Psoas muscle (tissue), 8 donors: ENCODE results near the gene POLR2H. TPM values are rescaled to one million over a fixed set of nuclear protein-coding genes. Genes with fewer than 3 reads are reported as not detected.

Experiments used
- ATAC-seq, 4 donors: fragments of 200-7000 bp; cut with Tn5 transposase; one replicate each; pipeline ENCODE4 v1.9.1; 2020; ENCODE audit warnings: moderate library complexity in 3 of 4, mild to moderate bottlenecking in 2 of 4
- DNase-seq, 2 donors: peaks; one replicate each; pipeline ENCODE4 v3.0.0-alpha.2; 2020
- H3K27ac ChIP-seq: fragments of 200-600 bp; one replicate; pipeline ENCODE4 v1.8.0; 2022
- H3K27me3 ChIP-seq, 3 donors: fragments of 200-600 bp in 1 of 3; one replicate each; pipeline versions ENCODE4 v1.6.1 to v1.8.0; 2013 to 2022; ENCODE audit warnings: low read length in 2 of 3, mild to moderate bottlenecking in 2 of 3, moderate library complexity in 1 of 3; ENCODE audit not compliant: insufficient read depth in 3 of 3
- H3K36me3 ChIP-seq, 2 donors: fragments of 200-600 bp in 1 of 2; one replicate each; pipeline versions ENCODE4 v1.6.1 to v1.8.0; 2013 to 2022; ENCODE audit warnings: low read depth in 1 of 2, mild to moderate bottlenecking in 1 of 2, moderate library complexity in 1 of 2; ENCODE audit not compliant: insufficient read depth in 1 of 2
- H3K4me1 ChIP-seq: fragments of 200-600 bp; one replicate; pipeline ENCODE4 v1.8.0; 2022
- H3K4me3 ChIP-seq: fragments of 200-600 bp; one replicate; pipeline ENCODE4 v1.8.0; 2022; ENCODE audit warnings: mild to moderate bottlenecking
- H3K9me3 ChIP-seq: fragments of 200-600 bp; one replicate; pipeline ENCODE4 v1.8.0; 2022
- WGBS, 3 donors: extraction: QIAGEN DNeasy Blood & Tissue Kit; methylation state at CpG; one replicate each; pipeline versions ENCODE4 v1.1.6 to v1.1.7; 2013; 5-methylcytosine and 5-hydroxymethylcytosine counted together
- intact Hi-C, 2 donors: fragments of 100-400 bp; cut with DNase I; formaldehyde crosslinking; loops; one replicate each; pipeline versions ENCODE4 v1.11.0 to v1.14.2; 2022
- polyA plus RNA-seq, 3 donors: library from polyadenylated mRNA; stranded (reverse); fragments of 200-250 nt; gene quantifications; one replicate each; pipeline ENCODE4 v1.2.3, GENCODE V29; 2013
- total RNA-seq, 4 donors: library from RNA; stranded (reverse); fragmentation: NEBNext Ultra II Directional in 2 of 4; extraction: Animal tissue kit (Norgen Biotek cat#: 25700) in 2 of 4; gene quantifications; one replicate each; pipeline versions ENCODE4 v1.2.1 to v1.2.4, GENCODE V29; 2021 to 2023
- TF ChIP-seq, protein P1 (sequence below): fragments of 200-600 bp; IDR thresholded peaks from one replicate; pipeline ENCODE4 v1.8.0; 2022; ENCODE audit warnings: antibody characterized with exemption
- donor health status: healthy with polysubstance abuse.
- donor health status: DM: no; HTN: no; CAD: no; lungs with moderate emphysema.
- donor health status: Bipolar disorder and iron deficiency.
- donor health status: healthy.
- donor health status: DM: yes; HTN: yes; CAD: no.
- donor health status: DM: no; HTN: no; CAD: no.
- donor health status: DM: no; HTN: no; CAD: no.
- donor health status: DM: yes; HTN: yes; CAD: no.

Gene POLR2H
- total and polyA plus RNA-seq, 7 donors: 21.2 to 117 (median 33.2) TPM

DNA sequence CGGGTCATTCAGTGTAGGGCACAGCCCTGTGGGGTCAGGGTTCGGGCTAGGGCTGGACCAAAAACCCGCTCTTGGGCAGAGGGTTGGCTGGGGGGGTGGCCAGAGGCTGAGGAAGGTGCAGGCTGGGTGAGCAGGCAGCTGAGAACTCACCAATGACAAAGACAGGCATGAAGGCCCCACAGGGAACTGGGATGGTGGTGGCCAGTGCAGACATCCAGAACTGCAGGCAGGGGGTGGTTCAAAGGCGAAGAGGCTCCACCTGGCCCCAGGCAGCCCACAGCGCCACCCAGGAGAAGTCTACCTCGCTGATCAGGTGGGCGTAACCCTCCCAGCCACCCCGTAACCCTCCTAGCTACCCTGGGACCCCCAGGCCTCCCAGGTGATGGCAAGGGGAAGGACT lies 6.8 kb upstream of the POLR2H start:
- peak in 1 of 4 donors; percentile 8 for ATAC-seq
- TF ChIP-seq, protein P1, sequence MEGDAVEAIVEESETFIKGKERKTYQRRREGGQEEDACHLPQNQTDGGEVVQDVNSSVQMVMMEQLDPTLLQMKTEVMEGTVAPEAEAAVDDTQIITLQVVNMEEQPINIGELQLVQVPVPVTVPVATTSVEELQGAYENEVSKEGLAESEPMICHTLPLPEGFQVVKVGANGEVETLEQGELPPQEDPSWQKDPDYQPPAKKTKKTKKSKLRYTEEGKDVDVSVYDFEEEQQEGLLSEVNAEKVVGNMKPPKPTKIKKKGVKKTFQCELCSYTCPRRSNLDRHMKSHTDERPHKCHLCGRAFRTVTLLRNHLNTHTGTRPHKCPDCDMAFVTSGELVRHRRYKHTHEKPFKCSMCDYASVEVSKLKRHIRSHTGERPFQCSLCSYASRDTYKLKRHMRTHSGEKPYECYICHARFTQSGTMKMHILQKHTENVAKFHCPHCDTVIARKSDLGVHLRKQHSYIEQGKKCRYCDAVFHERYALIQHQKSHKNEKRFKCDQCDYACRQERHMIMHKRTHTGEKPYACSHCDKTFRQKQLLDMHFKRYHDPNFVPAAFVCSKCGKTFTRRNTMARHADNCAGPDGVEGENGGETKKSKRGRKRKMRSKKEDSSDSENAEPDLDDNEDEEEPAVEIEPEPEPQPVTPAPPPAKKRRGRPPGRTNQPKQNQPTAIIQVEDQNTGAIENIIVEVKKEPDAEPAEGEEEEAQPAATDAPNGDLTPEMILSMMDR: no peak
- Histone ChIP-seq H3K36me3 (peaks cover 0 to 10% of the 10 kb centered on the region in 2 donors), H3K4me3 (no peak overlapping the region), H3K27me3 (no peaks in the 10 kb centered on the region), H3K9me3 (no peaks in the 10 kb centered on the region), H3K27ac (no peak overlapping the region), H3K4me1 (no peaks in the 10 kb centered on the region)
- intact Hi-C loops: no loop called here
- DNase-seq: no peak
- WGBS, 3 donors: 80 to 84% (median 82%) methylated on average over 8 of the region's 8 CpGs

DNA sequence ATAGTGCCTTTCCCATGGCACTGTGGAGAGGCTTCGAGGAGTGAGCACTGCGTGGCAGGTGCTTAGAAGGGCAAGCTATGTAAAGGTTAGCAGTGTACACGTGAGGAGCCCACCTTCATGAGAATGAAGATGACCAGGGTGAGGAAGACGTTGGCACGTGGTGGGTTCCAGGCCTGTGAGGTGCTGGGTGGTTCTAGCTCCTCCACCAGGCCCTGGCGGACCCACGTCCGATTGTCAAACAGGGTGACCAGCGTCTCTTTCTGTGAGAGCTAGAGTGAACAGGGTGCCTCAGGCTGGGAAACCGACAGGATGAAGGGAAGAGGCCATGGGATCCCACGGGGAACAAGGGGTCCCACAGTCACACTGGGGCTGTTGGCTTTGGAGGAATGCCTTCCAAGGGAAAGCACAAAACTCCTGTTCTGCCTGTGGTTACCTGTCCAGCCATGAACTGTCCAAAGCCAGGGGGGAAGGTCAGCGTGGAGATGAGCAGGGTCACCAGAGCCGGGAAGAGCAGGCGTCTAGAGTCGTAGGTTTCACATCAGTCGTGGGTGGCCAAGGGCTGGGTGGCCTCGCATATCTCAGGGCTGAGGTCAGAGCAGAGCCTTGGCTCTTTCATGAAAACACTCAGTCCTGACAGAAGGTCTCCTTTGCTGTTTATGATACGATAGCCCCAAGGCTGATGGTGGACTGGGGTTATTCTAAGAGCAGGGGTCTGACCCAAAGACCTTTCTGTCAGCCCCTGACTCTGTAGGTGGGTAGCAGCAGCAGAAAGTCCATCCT lies 6.1 kb upstream of the POLR2H start:
- no peaks in the 10 kb centered on the region for H3K9me3 ChIP-seq
- intact Hi-C loops: no loop called here
- H3K27me3 ChIP-seq: no peaks in the 10 kb centered on the region
- DNase-seq (peak in 1 of 2 donors; percentile 44), ATAC-seq (no peak)
- no peak overlapping the region for H3K27ac ChIP-seq
- 77 to 78% (median 77%) methylated on average over 18 of the region's 18 CpGs for WGBS, 3 donors
- no peak overlapping the region for H3K4me3 ChIP-seq
- peaks cover 3% of the 10 kb centered on the region for H3K4me1 ChIP-seq
- H3K36me3 ChIP-seq: peaks cover 0 to 10% of the 10 kb centered on the region in 2 donors
- TF ChIP-seq, protein P1: no peak

DNA sequence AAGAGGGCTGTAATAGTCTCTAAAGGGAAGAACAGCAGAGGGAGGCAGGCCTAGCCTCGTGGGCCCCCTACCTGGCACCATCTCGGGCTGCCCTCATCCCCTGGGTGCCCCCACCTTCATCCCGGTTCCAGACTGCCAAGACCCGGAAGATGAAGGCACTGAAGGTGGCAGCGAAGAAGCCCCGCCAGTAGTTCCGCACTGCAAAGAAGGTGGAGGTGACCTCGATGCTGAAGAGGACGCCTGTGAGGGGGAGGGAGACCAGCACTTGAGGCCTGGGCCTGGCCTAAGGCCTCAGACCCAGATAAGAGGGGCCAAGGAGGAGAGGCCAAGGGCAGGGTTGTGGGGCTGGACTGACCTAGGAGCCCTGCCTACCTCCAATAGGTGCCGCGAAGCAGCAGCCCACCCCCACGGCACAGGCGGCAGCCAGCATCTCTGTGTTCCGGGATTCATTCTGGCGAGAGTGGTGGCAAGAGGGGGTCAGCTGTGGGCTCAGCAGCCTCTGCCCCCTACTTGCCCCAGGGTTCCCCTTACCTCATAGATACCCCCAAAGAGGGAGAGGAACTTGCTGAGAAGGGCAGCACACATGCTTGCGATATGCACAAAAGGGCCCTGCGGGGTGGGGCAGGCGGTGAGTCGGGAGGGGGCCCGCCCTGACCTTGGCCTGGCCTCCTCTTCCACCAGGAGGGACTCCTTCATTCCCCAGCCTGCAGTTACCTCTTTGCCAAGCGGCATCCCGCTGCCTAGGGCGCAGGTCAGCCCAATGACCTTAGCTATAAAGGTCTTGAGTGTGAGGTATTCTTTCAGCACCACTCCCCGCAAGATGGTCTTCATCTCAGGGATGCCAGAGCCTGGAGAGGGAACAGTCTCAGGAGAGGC lies 4.0 kb upstream of the POLR2H start:
- intact Hi-C loops: no loop called here
- H3K36me3 ChIP-seq: peaks cover 0 to 10% of the 10 kb centered on the region in 2 donors
- TF ChIP-seq, protein P1: no peak
- no peak for ATAC-seq
- no peak overlapping the region for H3K27ac ChIP-seq
- WGBS, 3 donors: 92 to 95% (median 94%) methylated on average over 22 to 24 of the region's 24 CpGs
- H3K9me3 ChIP-seq: no peaks in the 10 kb centered on the region
- no peaks in the 10 kb centered on the region for H3K27me3 ChIP-seq
- DNase-seq: no peak
- H3K4me1 ChIP-seq: peaks cover 11% of the 10 kb centered on the region
- no peak overlapping the region for H3K4me3 ChIP-seq

DNA sequence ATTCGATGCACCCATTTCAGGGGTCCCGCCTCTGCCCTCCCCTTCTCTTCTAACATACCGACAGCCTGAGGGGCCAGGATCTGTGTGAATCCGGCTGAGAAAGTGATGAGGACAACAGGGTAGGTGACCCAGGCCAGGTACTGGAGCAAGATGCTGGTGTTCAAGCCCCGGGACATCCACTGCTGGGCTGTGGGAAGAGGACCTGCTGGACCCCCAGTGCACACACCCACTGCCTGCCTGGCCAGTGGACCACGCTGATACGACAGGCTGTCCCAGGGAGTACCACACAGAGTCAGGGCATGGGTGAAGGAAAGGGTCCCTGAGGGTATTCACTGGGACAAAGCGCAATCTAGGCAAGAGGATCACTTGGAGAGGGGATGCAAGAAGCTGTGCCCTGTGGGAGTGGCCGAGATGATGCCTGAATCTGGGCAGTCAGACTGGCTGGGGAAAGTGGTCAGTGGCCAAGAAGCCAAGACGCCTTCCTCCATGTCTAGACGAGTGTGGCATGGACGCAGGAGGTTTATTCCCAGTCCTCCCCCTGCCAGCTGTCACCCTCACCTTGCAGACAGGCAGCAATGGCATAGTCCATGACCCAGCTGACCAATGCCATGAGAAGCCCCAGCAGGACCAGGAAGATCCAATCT lies 3.3 kb upstream of the POLR2H start:
- TF ChIP-seq, protein P1: no peak
- intact Hi-C loops: no loop called here
- DNase-seq: no peak
- Histone ChIP-seq H3K4me1 (peaks cover 11% of the 10 kb centered on the region), H3K9me3 (no peaks in the 10 kb centered on the region), H3K4me3 (no peak overlapping the region), H3K27me3 (no peaks in the 10 kb centered on the region), H3K27ac (no peak overlapping the region), H3K36me3 (peaks cover 0 to 4% of the 10 kb centered on the region in 2 donors)
- 90 to 97% (median 95%) methylated on average over 12 of the region's 12 CpGs for WGBS, 3 donors
- ATAC-seq: no peak
